ENCODE results near the gene PFKFB3. TPM values are rescaled to one million over a fixed set of nuclear protein-coding genes. Genes with fewer than 3 reads are reported as not detected.

Gene PFKFB3
- polyA plus RNA-seq, 1 donor from 2014 or later = 7.0 TPM

- no peak overlapping the region for H3K27ac Mint-ChIP-seq
- no peaks in the 10 kb centered on the region for H3K4me1 Mint-ChIP-seq
- H3K9me3 Mint-ChIP-seq = no peaks in the 10 kb centered on the region
- peak overlapping the region in 1 of 4 donors; percentile 60 for H3K4me3 Mint-ChIP-seq
- peaks cover 5% of the 10 kb centered on the region for H3K36me3 Mint-ChIP-seq
- no peaks in the 10 kb centered on the region for H3K27me3 Mint-ChIP-seq
Observed at GRCh38 chr10:6227346-6227745, 24.6 kb downstream of the PFKFB3 start.

- Mint-ChIP-seq H3K4me1 (no peaks in the 10 kb centered on the region), H3K27me3 (no peaks in the 10 kb centered on the region), H3K27ac (no peak overlapping the region), H3K36me3 (peaks cover 5% of the 10 kb centered on the region), H3K4me3 (no peak overlapping the region), H3K9me3 (no peaks in the 10 kb centered on the region)
Observed at GRCh38 chr10:6228010-6228511, 25.3 kb downstream of the PFKFB3 start.

- H3K4me3 Mint-ChIP-seq = no peak overlapping the region
- no peaks in the 10 kb centered on the region for H3K9me3 Mint-ChIP-seq
- H3K27ac Mint-ChIP-seq = peak overlapping the region in 1 of 3 donors; percentile 16
- no peaks in the 10 kb centered on the region for H3K27me3 Mint-ChIP-seq
- no peaks in the 10 kb centered on the region for H3K4me1 Mint-ChIP-seq
- H3K36me3 Mint-ChIP-seq = peaks cover 5% of the 10 kb centered on the region
Observed at GRCh38 chr10:6228647-6229046, 25.9 kb downstream of the PFKFB3 start.

- H3K27me3 Mint-ChIP-seq = no peaks in the 10 kb centered on the region
- no peak overlapping the region for H3K4me3 Mint-ChIP-seq
- no peaks in the 10 kb centered on the region for H3K9me3 Mint-ChIP-seq
- peak overlapping the region in 1 of 3 donors; percentile 65 for H3K27ac Mint-ChIP-seq
- H3K4me1 Mint-ChIP-seq = no peaks in the 10 kb centered on the region
- peaks cover 4% of the 10 kb centered on the region for H3K36me3 Mint-ChIP-seq
Observed at GRCh38 chr10:6229290-6229689, 26.6 kb downstream of the PFKFB3 start.

GRCh38 chr10:6229746-6230145 is 27.0 kb downstream of the PFKFB3 start:
- H3K36me3 Mint-ChIP-seq = peaks cover 3% of the 10 kb centered on the region
- no peak overlapping the region for H3K4me3 Mint-ChIP-seq
- H3K9me3 Mint-ChIP-seq = no peaks in the 10 kb centered on the region
- H3K27ac Mint-ChIP-seq = peak overlapping the region in 1 of 3 donors; percentile 65
- H3K27me3 Mint-ChIP-seq = no peaks in the 10 kb centered on the region
- H3K4me1 Mint-ChIP-seq = peaks cover 0 to 1% (median 0%) of the 10 kb centered on the region in 3 donors

GRCh38 chr10:6230315-6230714 is 27.6 kb downstream of the PFKFB3 start:
- no peaks in the 10 kb centered on the region for H3K27me3 Mint-ChIP-seq
- H3K36me3 Mint-ChIP-seq = peaks cover 3% of the 10 kb centered on the region
- H3K9me3 Mint-ChIP-seq = no peaks in the 10 kb centered on the region
- peaks cover 0 to 1% (median 0%) of the 10 kb centered on the region in 3 donors for H3K4me1 Mint-ChIP-seq
- H3K27ac Mint-ChIP-seq = peak overlapping the region in 1 of 3 donors; percentile 65
- H3K4me3 Mint-ChIP-seq = no peak overlapping the region

- Mint-ChIP-seq H3K9me3 (no peaks in the 10 kb centered on the region), H3K36me3 (peaks cover 3% of the 10 kb centered on the region), H3K4me1 (peaks cover 0 to 1% (median 0%) of the 10 kb centered on the region in 3 donors), H3K27me3 (no peaks in the 10 kb centered on the region), H3K27ac (peak overlapping the region in 1 of 3 donors; percentile 63), H3K4me3 (no peak overlapping the region)
Observed at GRCh38 chr10:6231146-6231545, 28.4 kb downstream of the PFKFB3 start.

- H3K27me3 Mint-ChIP-seq = no peaks in the 10 kb centered on the region
- no peak overlapping the region for H3K4me3 Mint-ChIP-seq
- peaks cover 4% of the 10 kb centered on the region for H3K36me3 Mint-ChIP-seq
- no peaks in the 10 kb centered on the region for H3K9me3 Mint-ChIP-seq
- peaks cover 0 to 1% (median 0%) of the 10 kb centered on the region in 3 donors for H3K4me1 Mint-ChIP-seq
- H3K27ac Mint-ChIP-seq = no peak overlapping the region
Observed at GRCh38 chr10:6231730-6232129, 29.0 kb downstream of the PFKFB3 start.

- H3K4me1 Mint-ChIP-seq = peaks cover 0 to 1% (median 0%) of the 10 kb centered on the region in 3 donors
- peaks cover 4% of the 10 kb centered on the region for H3K36me3 Mint-ChIP-seq
- H3K27me3 Mint-ChIP-seq = no peaks in the 10 kb centered on the region
- H3K4me3 Mint-ChIP-seq = no peak overlapping the region
- no peak overlapping the region for H3K27ac Mint-ChIP-seq
- H3K9me3 Mint-ChIP-seq = no peaks in the 10 kb centered on the region
Observed at GRCh38 chr10:6232225-6232807, 29.6 kb downstream of the PFKFB3 start.

- H3K4me1 Mint-ChIP-seq = peaks cover 0 to 1% (median 0%) of the 10 kb centered on the region in 3 donors
- peaks cover 4% of the 10 kb centered on the region for H3K36me3 Mint-ChIP-seq
- no peak overlapping the region for H3K27ac Mint-ChIP-seq
- no peaks in the 10 kb centered on the region for H3K27me3 Mint-ChIP-seq
- no peak overlapping the region for H3K4me3 Mint-ChIP-seq
- H3K9me3 Mint-ChIP-seq = no peaks in the 10 kb centered on the region
Observed at GRCh38 chr10:6232846-6233724, 30.4 kb downstream of the PFKFB3 start.

- Mint-ChIP-seq H3K27ac (no peak overlapping the region), H3K4me3 (no peak overlapping the region), H3K27me3 (no peaks in the 10 kb centered on the region), H3K9me3 (no peaks in the 10 kb centered on the region), H3K4me1 (peaks cover 0 to 2% (median 0%) of the 10 kb centered on the region in 3 donors), H3K36me3 (peaks cover 7% of the 10 kb centered on the region)
Observed at GRCh38 chr10:6233725-6234277, 31.1 kb downstream of the PFKFB3 start.

GRCh38 chr10:6234371-6234770 is 31.6 kb downstream of the PFKFB3 start:
- peaks cover 7% of the 10 kb centered on the region for H3K36me3 Mint-ChIP-seq
- no peak overlapping the region for H3K4me3 Mint-ChIP-seq
- no peak overlapping the region for H3K27ac Mint-ChIP-seq
- H3K9me3 Mint-ChIP-seq = no peaks in the 10 kb centered on the region
- H3K27me3 Mint-ChIP-seq = no peaks in the 10 kb centered on the region
- peaks cover 0 to 2% (median 0%) of the 10 kb centered on the region in 3 donors for H3K4me1 Mint-ChIP-seq

- Mint-ChIP-seq H3K4me1 (peaks cover 0 to 2% (median 0%) of the 10 kb centered on the region in 3 donors), H3K27ac (peak overlapping the region in 1 of 3 donors; percentile 46), H3K4me3 (no peak overlapping the region), H3K27me3 (no peaks in the 10 kb centered on the region), H3K9me3 (no peaks in the 10 kb centered on the region), H3K36me3 (peaks cover 7% of the 10 kb centered on the region)
Observed at GRCh38 chr10:6236349-6237198, 33.8 kb downstream of the PFKFB3 start.

GRCh38 chr10:6237199-6237530 is 34.4 kb downstream of the PFKFB3 start:
- H3K27ac Mint-ChIP-seq = no peak overlapping the region
- peaks cover 0 to 2% (median 0%) of the 10 kb centered on the region in 3 donors for H3K4me1 Mint-ChIP-seq
- H3K9me3 Mint-ChIP-seq = no peaks in the 10 kb centered on the region
- H3K4me3 Mint-ChIP-seq = no peak overlapping the region
- peaks cover 9% of the 10 kb centered on the region for H3K36me3 Mint-ChIP-seq
- no peaks in the 10 kb centered on the region for H3K27me3 Mint-ChIP-seq

Measured in IgD-negative memory B cell (primary cell).